Suprapubic skin (tissue), 4 donors: ENCODE results near the gene RTN4R. TPM values are rescaled to one million over a fixed set of nuclear protein-coding genes. Genes with fewer than 3 reads are reported as not detected.

Source experiments
- DNase-seq, 2 donors: peaks; one replicate each; pipeline ENCODE4 v3.0.0-alpha.2; 2019; ENCODE audit warnings: low spot score in 2 of 2
- H3K27ac ChIP-seq: fragments of 200-600 bp; sonication (generic); one replicate; pipeline ENCODE4 v1.5.1; 2019
- H3K27me3 ChIP-seq: fragments of 200-600 bp; sonication (generic); one replicate; pipeline ENCODE4 v1.5.1; 2019
- H3K36me3 ChIP-seq: fragments of 200-600 bp; sonication (generic); one replicate; pipeline ENCODE4 v1.5.1; 2019
- H3K4me1 ChIP-seq: fragments of 200-600 bp; sonication (generic); one replicate; pipeline ENCODE4 v1.5.1; 2019
- H3K4me3 ChIP-seq: fragments of 200-600 bp; sonication (generic); one replicate; pipeline ENCODE4 v1.5.1; 2019; ENCODE audit warnings: mild to moderate bottlenecking
- H3K9me3 ChIP-seq: fragments of 200-600 bp; sonication (generic); one replicate; pipeline ENCODE4 v1.5.1; 2019
- EP300 ChIP-seq: sonication (generic); formaldehyde crosslinking; IDR thresholded peaks from one replicate; pipeline ENCODE4 v1.6.1; 2017; ENCODE audit warnings: antibody characterized with exemption
- POLR2A ChIP-seq, 2 donors: fragments of 450-650 bp; IDR thresholded peaks; one replicate each; pipeline ENCODE4 v1.6.1; 2017; ENCODE audit warnings: antibody characterized with exemption in 2 of 2, mild to moderate bottlenecking in 2 of 2, moderate library complexity in 2 of 2
- POLR2AphosphoS5 ChIP-seq, 3 donors: sonication (generic); formaldehyde crosslinking; IDR thresholded peaks; one replicate each; pipeline ENCODE4 v1.6.1; 2017; ENCODE audit warnings: antibody characterized with exemption in 3 of 3
- WGBS: methylation state at CpG from one replicate; pipeline ENCODE4 v1.1.5; 2018; 5-methylcytosine and 5-hydroxymethylcytosine counted together
- total RNA-seq, 4 donors: library from RNA; depleted of rRNA; stranded (reverse); fragments of >200 nt; gene quantifications; one replicate each; pipeline ENCODE4 v1.1.0, GENCODE V29; 2016
- TF ChIP-seq, protein P1 (sequence below), 2 donors: fragments of 200-600 bp in 1 of 2; fragments of 450-650 bp in 1 of 2; sonication (generic) in 1 of 2; IDR thresholded peaks; one replicate each; pipeline ENCODE4 v1.5.1; 2016 to 2019; ENCODE audit warnings: antibody characterized with exemption in 2 of 2, mild to moderate bottlenecking in 1 of 2, moderate library complexity in 1 of 2

RTN4R gene
- total RNA-seq, 4 donors from 2014 or later, result 5.0 to 12.2 (median 9.2) TPM

DNA sequence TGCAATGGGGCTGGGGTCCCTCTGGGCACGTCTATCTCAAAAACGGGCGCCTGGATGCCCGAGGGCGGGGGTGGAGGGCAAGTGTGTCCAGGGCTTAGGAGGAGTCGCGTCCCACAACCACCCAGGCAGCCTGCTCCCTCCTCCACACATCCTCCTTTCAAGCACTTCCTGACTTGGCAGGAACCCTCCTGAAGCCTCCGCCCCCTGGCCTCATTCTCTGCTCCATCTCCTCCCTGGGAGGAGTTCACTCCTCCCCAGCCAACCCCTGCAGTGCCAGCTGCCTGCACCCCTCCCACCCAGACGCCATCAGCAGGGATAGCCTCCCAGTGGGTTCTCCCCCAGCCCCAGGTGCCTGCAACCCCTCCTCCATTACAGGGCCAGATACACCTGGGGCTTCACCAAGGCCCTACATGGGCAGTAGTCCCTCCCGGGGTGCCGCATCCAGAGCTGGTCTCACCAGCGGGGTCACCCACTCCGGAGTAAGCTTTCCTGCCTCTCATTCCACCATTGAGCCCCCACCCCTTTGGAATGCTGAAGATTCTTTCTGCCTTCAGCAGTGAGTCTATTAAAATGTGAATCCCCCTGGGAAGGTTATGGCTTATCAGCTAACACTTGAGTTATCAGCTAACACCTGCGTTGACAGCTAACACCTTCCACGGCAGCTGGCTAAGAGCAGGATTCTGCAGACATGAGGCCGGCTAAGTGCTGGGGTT, 24.4 kb downstream of the RTN4R start:
- H3K4me3 ChIP-seq, result peak overlapping the region; percentile 33
- WGBS, result 39% methylated on average over 9 of the region's 16 CpGs
- H3K27ac ChIP-seq, result no peak overlapping the region
- DNase-seq, result no peak
- TF ChIP-seq POLR2A (IDR thresholded peaks at IDR 0.05) (no peak), POLR2AphosphoS5 (IDR thresholded peaks at IDR 0.05) (no peak), EP300 (no peak)
- TF ChIP-seq, protein P1, sequence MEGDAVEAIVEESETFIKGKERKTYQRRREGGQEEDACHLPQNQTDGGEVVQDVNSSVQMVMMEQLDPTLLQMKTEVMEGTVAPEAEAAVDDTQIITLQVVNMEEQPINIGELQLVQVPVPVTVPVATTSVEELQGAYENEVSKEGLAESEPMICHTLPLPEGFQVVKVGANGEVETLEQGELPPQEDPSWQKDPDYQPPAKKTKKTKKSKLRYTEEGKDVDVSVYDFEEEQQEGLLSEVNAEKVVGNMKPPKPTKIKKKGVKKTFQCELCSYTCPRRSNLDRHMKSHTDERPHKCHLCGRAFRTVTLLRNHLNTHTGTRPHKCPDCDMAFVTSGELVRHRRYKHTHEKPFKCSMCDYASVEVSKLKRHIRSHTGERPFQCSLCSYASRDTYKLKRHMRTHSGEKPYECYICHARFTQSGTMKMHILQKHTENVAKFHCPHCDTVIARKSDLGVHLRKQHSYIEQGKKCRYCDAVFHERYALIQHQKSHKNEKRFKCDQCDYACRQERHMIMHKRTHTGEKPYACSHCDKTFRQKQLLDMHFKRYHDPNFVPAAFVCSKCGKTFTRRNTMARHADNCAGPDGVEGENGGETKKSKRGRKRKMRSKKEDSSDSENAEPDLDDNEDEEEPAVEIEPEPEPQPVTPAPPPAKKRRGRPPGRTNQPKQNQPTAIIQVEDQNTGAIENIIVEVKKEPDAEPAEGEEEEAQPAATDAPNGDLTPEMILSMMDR (IDR thresholded peaks at IDR 0.05), result no peak
- no peaks in the 10 kb centered on the region for H3K36me3 ChIP-seq
- H3K4me1 ChIP-seq, result peaks cover 47% of the 10 kb centered on the region
- H3K27me3 ChIP-seq, result no peaks in the 10 kb centered on the region
- H3K9me3 ChIP-seq, result no peaks in the 10 kb centered on the region

DNA sequence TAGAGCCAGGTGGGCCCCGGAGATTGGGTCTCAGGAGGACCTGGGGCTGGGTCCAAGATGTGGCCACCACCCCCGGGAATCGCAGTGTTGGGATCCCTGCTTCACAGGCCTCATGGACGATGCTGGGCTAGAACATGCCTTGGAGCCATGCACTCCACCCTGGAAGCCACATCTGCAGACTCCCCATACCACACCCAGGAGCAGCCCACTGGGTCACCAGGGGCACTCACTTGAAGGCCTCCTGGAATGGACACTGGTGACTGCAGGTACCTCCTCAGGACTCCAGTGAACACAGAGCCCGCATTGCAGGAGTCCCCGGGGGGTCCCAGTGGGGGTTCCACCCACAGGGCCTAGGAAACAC, 25.0 kb downstream of the RTN4R start:
- no peak for DNase-seq
- no peaks in the 10 kb centered on the region for H3K9me3 ChIP-seq
- H3K4me1 ChIP-seq, result peaks cover 52% of the 10 kb centered on the region
- no peak overlapping the region for H3K27ac ChIP-seq
- H3K4me3 ChIP-seq, result peak overlapping the region; percentile 33
- no peaks in the 10 kb centered on the region for H3K36me3 ChIP-seq
- TF ChIP-seq EP300 (no peak), POLR2A (IDR thresholded peaks at IDR 0.05) (no peak), POLR2AphosphoS5 (IDR thresholded peaks at IDR 0.05) (no peak)
- TF ChIP-seq, protein P1 (IDR thresholded peaks at IDR 0.05), result no peak
- H3K27me3 ChIP-seq, result no peaks in the 10 kb centered on the region
- WGBS, result 100% methylated on average over 1 of the region's 6 CpGs

DNA sequence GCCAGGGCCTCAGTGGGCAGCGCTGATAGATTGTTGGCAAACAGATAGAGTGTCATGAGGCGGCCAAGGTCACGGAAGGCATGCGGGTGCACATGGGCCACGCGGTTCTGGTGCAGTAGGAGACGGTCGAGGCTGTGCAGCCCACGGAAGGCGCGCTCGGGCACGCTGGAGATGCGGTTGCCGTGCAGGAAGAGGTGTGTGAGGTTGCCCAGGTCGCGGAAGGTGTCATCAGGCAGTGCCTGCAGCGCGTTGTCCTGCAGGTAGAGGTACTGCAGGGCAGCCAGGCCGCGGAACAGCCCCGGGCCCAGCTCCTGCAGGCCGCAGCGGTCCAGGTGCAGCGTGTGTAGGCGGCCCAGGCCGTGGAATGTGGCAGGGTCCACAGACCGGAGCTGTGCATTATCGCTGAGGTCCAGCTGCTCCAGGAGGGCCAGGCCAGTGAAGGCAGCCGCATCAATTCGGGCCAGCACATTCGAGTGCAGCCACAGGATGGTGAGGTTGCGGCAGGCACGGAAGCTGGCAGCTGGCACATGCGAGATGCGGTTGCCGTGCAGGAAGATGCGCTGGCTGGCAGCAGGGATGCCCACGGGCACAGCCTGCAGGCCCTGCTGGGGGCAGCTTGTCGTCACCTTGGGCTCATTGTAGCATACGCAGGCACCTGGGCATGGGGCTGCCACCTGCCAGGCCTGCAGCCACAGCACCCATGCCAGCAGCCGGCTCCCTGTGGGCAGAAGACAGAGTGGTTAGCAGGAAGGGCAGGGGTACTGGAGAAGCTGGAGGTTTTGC, 25.5 kb downstream of the RTN4R start:
- no peaks in the 10 kb centered on the region for H3K27me3 ChIP-seq
- no peak for DNase-seq
- no peak overlapping the region for H3K4me3 ChIP-seq
- H3K36me3 ChIP-seq, result no peaks in the 10 kb centered on the region
- H3K27ac ChIP-seq, result no peak overlapping the region
- TF ChIP-seq, protein P1 (IDR thresholded peaks at IDR 0.05), result no peak
- no peaks in the 10 kb centered on the region for H3K9me3 ChIP-seq
- H3K4me1 ChIP-seq, result peaks cover 57% of the 10 kb centered on the region
- 87% methylated on average over 33 of the region's 42 CpGs for WGBS

DNA sequence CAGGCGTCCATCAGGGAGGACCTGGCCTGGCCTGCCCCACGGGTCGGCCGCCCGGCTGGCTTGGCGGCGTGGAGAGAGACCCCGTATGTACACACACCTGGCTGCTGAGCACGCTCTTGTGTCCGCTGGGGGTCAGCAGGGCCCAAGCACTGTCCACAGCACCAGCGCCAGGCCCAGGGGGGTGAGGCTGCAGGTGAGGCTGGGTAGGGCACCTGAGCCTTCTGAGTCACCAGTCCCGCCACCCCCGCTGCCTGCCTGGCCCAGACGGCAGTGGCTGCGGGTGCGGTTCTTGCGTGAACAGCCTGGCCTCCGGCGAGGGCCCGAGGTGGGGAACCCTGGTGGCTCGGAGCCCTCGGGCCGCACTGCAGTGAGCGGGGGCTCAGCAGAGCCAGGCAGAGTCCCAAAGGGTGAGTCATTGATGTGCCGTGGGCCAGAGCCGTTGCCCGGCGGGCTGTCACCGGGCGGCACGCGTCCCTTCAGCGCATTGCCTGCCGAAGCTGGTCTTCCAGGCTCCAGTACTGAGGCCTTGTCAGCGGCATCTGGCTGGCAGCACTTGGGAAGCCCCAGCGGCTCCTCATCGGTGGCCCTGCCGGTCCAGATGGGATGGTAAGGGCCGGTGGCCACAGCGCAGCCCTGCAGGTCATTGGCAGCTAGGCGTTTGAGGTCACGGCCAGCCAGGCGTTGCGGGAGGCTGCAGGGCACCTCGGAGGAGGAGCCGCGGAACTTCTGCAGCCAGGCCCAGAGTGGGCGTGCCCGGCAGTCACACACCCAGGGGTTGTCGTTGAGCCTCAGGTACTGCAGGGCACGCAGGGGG, 26.3 kb downstream of the RTN4R start:
- Histone ChIP-seq H3K36me3 (no peaks in the 10 kb centered on the region), H3K4me3 (no peak overlapping the region), H3K9me3 (no peaks in the 10 kb centered on the region), H3K27ac (no peak overlapping the region), H3K27me3 (no peaks in the 10 kb centered on the region), H3K4me1 (peaks cover 57% of the 10 kb centered on the region)
- no peak for DNase-seq
- whole genome bisulfite sequencing, result 88% methylated on average over 14 of the region's 51 CpGs
- TF ChIP-seq POLR2AphosphoS5 (IDR thresholded peaks at IDR 0.05) (no peak), POLR2A (IDR thresholded peaks at IDR 0.05) (no peak), EP300 (no peak)
- TF ChIP-seq, protein P1 (IDR thresholded peaks at IDR 0.05), result no peak

- H3K36me3 ChIP-seq, result no peaks in the 10 kb centered on the region
- TF ChIP-seq EP300, result no peak
- no peak for TF ChIP-seq POLR2A (IDR thresholded peaks at IDR 0.05)
- TF ChIP-seq POLR2AphosphoS5 (IDR thresholded peaks at IDR 0.05), result no peak
- TF ChIP-seq, protein P1 (IDR thresholded peaks at IDR 0.05), result no peak
- DNase-seq, result no peak
- H3K9me3 ChIP-seq, result no peaks in the 10 kb centered on the region
- no CpG with 5 or more reads among the region's 8 CpGs for WGBS
- no peak overlapping the region for H3K4me3 ChIP-seq
- no peak overlapping the region for H3K27ac ChIP-seq
- peaks cover 57% of the 10 kb centered on the region for H3K4me1 ChIP-seq
- H3K27me3 ChIP-seq, result no peaks in the 10 kb centered on the region
Measured at GRCh38 chr22:20240900-20241299, 27.2 kb downstream of the RTN4R start.
